Naive B cell (primary cell): ENCODE data around the gene TTC9B. TPM values are rescaled to one million over a fixed set of nuclear protein-coding genes. Genes with fewer than 3 reads are reported as not detected.
"Not testable (repeated sequence)": the region's sequence is repeated elsewhere in the genome, so short reads cannot be mapped to it uniquely, and the experiment has no call there.

ENCODE experiments used
- ATAC-seq, 2 donors: fragments of 150-1000 bp; cut with Tn5 transposase; 2 replicates each; pipeline ENCODE4 v1.10.0; 2021; ENCODE audit warnings: low read depth in 2 of 2, mild to moderate bottlenecking in 2 of 2, moderate library complexity in 2 of 2
- DNase-seq: peaks from one replicate; pipeline ENCODE4 v3.0.0; 2022
- H3K27ac Mint-ChIP-seq, 6 donors: one replicate each; pipeline ENCODE4 v1.8.0; 2020 to 2022; ENCODE audit warnings: mild to moderate bottlenecking in 6 of 6, mixed read lengths in 6 of 6, moderate library complexity in 5 of 6, inconsistent platforms in 2 of 6
- H3K27me3 Mint-ChIP-seq, 3 donors: one replicate each; pipeline ENCODE4 v1.8.0; 2021 to 2022; ENCODE audit warnings: mixed read lengths in 3 of 3, mild to moderate bottlenecking in 1 of 3
- H3K36me3 Mint-ChIP-seq, 2 donors: one replicate each; pipeline ENCODE4 v1.8.0; 2020 to 2022; ENCODE audit warnings: mixed read lengths in 2 of 2, inconsistent platforms in 1 of 2, mild to moderate bottlenecking in 1 of 2
- H3K4me1 Mint-ChIP-seq, 3 donors: one replicate each; pipeline ENCODE4 v1.8.0; 2020 to 2022; ENCODE audit warnings: mixed read lengths in 3 of 3, inconsistent platforms in 1 of 3, mild to moderate bottlenecking in 1 of 3, moderate library complexity in 1 of 3
- H3K4me3 Mint-ChIP-seq, 8 donors: one replicate each; pipeline ENCODE4 v1.8.0; 2020 to 2022; ENCODE audit warnings: mild to moderate bottlenecking in 8 of 8, mixed read lengths in 8 of 8, moderate library complexity in 8 of 8, inconsistent platforms in 2 of 8
- H3K9me3 Mint-ChIP-seq, 7 donors: one replicate each; pipeline ENCODE4 v1.8.0; 2020 to 2022; ENCODE audit warnings: mixed read lengths in 7 of 7, mild to moderate bottlenecking in 5 of 7, inconsistent platforms in 2 of 7, moderate library complexity in 1 of 7
- polyA plus RNA-seq, 6 donors: library from polyadenylated mRNA; unstranded; fragments of 300-500 nt; fragmentation: Illumina TruSeq; gene quantifications; one replicate each; pipeline ENCODE4 v1.2.3, GENCODE V29; 2021; ENCODE audit warnings: low read depth in 6 of 6

TTC9B gene
- polyA plus RNA-seq, 6 donors from 2014 or later = not detected

DNA sequence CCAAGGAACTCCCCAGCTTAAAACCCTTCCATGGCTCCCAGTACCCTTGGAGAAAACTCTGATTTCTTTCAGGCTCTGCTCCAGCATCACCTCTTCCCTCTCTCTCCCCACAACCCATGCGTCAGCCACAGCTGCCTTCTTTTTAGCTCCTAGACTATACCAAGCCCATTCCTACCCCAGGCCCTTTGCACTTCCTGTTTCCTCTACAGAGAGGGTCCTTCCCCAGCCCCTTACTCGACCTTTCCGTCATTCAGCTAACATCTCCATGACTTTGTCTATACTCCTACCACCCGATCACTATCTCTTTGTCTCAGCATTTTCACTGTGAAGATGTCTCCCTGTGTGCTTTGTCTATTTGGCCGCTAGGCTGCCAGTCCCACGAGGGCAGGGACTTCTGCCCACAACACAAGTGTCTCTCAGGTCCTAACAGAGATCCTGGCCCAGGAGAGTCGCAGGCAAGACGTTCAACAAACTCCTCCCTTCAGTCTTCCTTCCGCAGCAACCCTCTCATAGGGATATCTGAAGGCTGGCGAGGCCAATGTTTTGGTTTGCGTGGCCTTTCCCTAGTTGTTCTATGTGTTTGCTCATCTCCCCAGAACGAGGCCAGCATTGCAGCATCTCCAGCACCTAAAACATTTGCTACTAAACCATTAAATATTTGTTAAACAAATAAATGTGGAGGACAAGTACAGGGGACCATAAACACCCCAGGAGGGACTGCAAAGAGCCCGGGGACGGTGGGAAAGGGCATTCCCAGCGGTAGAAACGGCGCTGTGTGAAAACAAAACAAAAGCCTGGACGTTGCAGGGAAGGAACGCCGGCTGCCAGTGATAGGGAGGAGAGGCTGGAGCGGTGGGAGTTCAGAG lies 7.5 kb upstream of the TTC9B start:
- Mint-ChIP-seq H3K27ac (peak overlapping the region in 2 of 6 donors; percentile 56 to 89), H3K4me3 (peak overlapping the region in 7 of 8 donors; percentile 45 to 85 (median 66)), H3K27me3 (peaks cover 20 to 44% (median 39%) of the 10 kb centered on the region in 3 donors)

DNA sequence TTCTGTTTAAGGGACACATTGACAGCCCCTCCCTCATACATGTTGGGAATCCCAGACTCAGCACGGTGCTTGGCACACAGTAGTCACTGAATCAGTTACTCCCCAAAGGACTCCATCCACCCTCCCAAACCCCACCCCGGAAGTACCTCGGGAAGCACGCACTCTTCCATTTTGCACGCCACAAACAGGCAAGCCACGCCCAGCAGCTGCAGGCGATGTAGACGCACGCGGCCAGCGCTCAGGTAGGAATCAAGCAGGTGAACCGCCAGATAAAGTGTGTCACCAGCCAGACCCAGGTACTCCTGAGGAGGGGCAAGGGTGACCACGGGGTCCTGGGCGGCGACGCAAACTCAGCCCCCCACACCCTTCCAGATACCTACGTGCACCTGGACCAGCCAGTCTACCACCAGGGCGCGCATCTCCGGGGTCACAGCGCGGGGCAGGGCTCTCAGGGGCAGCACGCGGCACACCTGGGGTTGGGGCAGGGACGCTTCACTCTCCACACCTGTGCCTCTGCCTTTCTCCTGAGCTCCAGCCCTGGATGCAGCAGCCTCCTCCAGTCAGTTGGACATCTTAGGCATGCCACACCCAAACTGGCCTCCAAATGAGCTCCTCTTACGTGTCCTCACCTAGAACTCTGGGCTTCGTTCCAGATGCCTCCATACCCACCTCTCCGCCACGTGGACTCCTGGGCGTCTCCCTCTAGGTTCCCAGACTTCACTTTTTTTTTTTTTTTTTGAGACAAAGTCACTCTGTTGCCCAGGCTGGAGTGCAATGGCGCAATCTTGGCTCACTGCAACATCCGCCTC lies 6.4 kb upstream of the TTC9B start:
- DNase-seq (no peak), ATAC-seq (no peak)
- peaks cover 11 to 19% of the 10 kb centered on the region in 2 donors for H3K36me3 Mint-ChIP-seq
- peaks cover 4 to 13% (median 10%) of the 10 kb centered on the region in 7 donors for H3K9me3 Mint-ChIP-seq
- peaks cover 20 to 27% (median 25%) of the 10 kb centered on the region in 3 donors for H3K4me1 Mint-ChIP-seq
- H3K27ac Mint-ChIP-seq = no peak overlapping the region
- H3K27me3 Mint-ChIP-seq = peaks cover 27 to 52% (median 49%) of the 10 kb centered on the region in 3 donors
- H3K4me3 Mint-ChIP-seq = no peak overlapping the region

More for the DNA sequence above, 7.5 kb upstream of the TTC9B start:
- H3K36me3 Mint-ChIP-seq = peaks cover 11 to 19% of the 10 kb centered on the region in 2 donors
- ATAC-seq (no peak), DNase-seq (no peak)
- peaks cover 4 to 13% (median 10%) of the 10 kb centered on the region in 7 donors for H3K9me3 Mint-ChIP-seq
- H3K4me1 Mint-ChIP-seq = peaks cover 20 to 25% (median 24%) of the 10 kb centered on the region in 3 donors

DNA sequence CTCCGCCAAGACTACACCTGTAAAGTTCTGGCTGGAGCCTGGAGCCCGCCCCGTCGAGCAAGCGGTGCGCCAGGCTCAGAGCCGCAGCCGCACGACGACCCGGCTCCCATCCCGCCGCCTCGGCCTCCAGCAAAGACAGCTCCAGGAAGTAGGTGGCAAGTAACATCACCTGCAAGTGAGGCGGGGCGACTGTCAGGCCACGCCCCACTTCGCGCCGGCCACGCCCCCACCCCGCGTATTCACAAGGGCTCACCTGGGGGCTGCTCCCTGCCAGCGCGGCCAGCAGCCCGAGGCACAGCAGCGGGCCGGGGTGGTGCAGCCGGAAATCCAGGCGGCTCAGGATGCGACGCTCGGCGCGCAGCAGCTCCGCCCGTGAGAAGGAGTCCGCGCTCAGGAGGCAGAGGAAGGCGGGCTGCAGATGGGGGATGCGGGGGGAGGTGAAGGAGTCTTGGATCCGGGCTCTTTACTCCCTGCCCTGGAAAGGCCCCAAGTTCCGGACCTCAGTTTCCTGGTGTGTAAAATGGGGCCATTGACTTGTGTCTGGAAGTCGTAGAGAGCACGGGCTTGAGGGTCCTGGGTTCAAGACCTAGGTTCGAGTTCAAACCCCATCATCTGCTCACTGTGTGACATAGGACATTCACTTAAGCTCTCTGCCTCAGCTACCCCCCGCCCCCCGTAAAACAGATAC lies 5.1 kb upstream of the TTC9B start:
- no peak for ATAC-seq
- H3K4me3 Mint-ChIP-seq = no peak overlapping the region
- H3K27me3 Mint-ChIP-seq = peaks cover 34 to 62% (median 53%) of the 10 kb centered on the region in 3 donors

DNA sequence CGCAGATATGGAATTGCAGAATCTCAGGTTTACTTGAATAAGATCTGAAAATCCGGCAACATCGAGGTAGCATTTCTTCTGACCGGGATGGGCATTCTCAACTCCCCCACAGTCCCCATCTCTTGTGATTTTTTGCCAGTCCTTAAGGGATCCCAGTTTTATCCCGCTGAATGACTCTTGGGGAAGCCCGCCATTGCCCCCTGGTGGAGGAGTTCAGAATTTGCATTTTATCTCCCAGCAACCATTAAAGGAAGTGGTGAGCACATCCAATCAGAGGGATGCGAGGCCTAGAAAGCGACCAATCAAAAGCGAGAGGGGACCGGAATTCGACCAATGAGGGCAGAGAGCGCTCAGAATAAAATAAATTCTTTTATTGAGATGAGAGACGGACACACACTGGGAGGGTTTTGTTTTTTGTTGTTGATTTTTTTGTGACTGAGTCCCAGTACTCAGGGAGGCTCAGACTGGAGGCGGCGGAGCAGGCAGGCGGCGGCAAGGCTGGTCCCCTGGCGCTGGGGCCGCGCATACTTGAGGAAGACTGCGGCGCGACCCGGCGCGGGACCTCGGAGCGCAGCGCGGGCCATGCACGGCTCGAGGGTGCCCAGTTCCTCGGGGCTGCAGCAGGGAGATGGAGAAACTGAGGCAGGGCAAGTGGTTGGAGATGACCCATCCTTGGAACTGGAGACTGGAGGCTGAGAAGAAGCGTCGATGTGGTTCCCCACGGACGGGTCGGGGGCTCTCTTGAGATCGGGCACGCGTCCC lies 3.9 kb upstream of the TTC9B start:
- Mint-ChIP-seq H3K27me3 (peaks cover 35 to 69% (median 53%) of the 10 kb centered on the region in 3 donors), H3K4me3 (peak overlapping the region in 6 of 8 donors; percentile 2 to 63 (median 50)), H3K9me3 (peaks cover 5 to 13% (median 10%) of the 10 kb centered on the region in 7 donors), H3K4me1 (peaks cover 20 to 27% (median 23%) of the 10 kb centered on the region in 3 donors), H3K36me3 (peaks cover 11 to 19% of the 10 kb centered on the region in 2 donors), H3K27ac (peak overlapping the region in 4 of 6 donors; percentile 66 to 94 (median 90))
- ATAC-seq (peak; percentile 89 to 90), DNase-seq (peak; percentile 81)

More for the DNA sequence above, 5.1 kb upstream of the TTC9B start:
- H3K9me3 Mint-ChIP-seq = peaks cover 5 to 13% (median 10%) of the 10 kb centered on the region in 7 donors
- no peak for DNase-seq
- H3K27ac Mint-ChIP-seq = no peak overlapping the region
- H3K36me3 Mint-ChIP-seq = peaks cover 11 to 19% of the 10 kb centered on the region in 2 donors
- peaks cover 23 to 27% (median 24%) of the 10 kb centered on the region in 3 donors for H3K4me1 Mint-ChIP-seq

DNA sequence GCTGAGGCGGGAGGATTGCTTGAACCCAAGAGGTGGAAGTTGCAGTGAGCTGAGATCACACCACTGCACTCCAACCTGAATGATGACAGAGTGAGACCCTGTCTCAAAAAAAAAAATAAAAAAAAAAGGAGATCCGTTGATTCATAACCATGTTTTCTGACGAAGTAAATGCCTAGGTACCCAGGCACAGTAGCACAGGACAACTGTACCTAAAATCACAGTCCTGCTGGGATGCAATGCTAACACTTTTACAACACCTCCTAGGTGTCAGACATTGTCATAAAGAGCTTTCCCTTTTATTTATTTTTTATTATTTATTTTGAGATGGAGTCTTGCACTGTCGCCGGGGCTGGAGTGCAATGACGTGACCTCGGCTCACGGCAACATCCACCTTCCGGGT lies 2.5 kb upstream of the TTC9B start:
- no peak for ATAC-seq
- Mint-ChIP-seq H3K4me3 (no peak overlapping the region), H3K36me3 (peaks cover 9 to 23% of the 10 kb centered on the region in 2 donors), H3K4me1 (peaks cover 20 to 28% (median 27%) of the 10 kb centered on the region in 3 donors), H3K9me3 (peaks cover 5 to 11% (median 10%) of the 10 kb centered on the region in 7 donors), H3K27ac (no peak overlapping the region), H3K27me3 (peaks cover 40 to 67% (median 50%) of the 10 kb centered on the region in 3 donors)
- no peak for DNase-seq

DNA sequence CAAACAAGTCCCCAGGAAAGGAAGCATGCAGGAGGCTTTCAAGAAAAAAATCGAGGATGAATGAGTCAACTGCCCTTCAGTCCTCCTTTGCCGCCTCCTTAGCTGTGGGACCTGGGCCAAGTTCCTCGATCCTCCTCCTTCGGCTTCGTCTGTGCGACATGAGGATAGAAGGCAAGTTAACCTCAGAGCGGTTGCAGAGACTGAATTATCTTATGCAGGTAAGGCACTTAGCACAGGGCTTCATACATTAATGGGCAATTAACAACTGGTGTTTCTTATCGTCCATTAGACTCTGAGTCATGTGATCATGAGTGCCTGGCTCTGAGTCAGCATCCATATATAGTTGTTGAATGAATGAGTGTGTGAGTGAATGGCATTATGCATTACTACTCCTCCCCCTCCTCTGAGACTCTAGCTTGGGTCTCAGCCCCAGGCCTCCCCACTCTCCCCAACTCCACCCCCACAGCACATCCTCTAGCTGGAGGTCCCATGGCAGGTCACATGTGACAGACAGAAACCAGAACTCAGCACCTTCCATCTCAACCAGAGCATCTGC lies 1.6 kb upstream of the TTC9B start:
- DNase-seq (no peak), ATAC-seq (no peak)
- Mint-ChIP-seq H3K27ac (peak overlapping the region in 1 of 6 donors; percentile 14), H3K9me3 (peaks cover 3 to 7% (median 5%) of the 10 kb centered on the region in 7 donors), H3K4me3 (no peak overlapping the region), H3K27me3 (peaks cover 34 to 58% (median 41%) of the 10 kb centered on the region in 3 donors), H3K36me3 (peaks cover 5 to 17% of the 10 kb centered on the region in 2 donors), H3K4me1 (peaks cover 15 to 20% (median 20%) of the 10 kb centered on the region in 3 donors)

DNA sequence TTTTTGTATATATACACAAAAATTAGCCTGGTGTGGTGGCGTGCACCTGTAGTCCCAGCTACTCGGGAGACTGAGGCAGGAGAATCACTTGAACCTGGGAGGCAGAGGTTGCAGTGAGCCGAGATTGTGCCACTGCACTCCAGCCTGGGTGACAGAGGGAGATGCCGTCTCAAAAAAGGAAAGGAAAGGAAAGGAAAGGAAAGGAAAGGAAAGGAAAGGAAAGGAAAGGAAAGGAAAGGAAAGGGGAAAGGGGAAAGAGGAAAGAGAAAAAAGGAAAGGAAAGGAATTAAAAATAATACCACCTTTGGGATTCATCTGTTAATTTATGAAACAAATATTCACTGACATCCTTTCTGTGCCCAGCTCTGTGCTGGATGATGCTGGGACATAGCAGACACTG lies 845 bp upstream of the TTC9B start:
- DNase-seq, H3K4me3 Mint-ChIP-seq, H3K27ac Mint-ChIP-seq, ATAC-seq, H3K9me3 Mint-ChIP-seq: not testable (repeated sequence)
- peaks cover 5 to 17% of the 10 kb centered on the region in 2 donors for H3K36me3 Mint-ChIP-seq
- H3K4me1 Mint-ChIP-seq = peaks cover 15 to 20% (median 18%) of the 10 kb centered on the region in 3 donors
- peaks cover 34 to 50% (median 34%) of the 10 kb centered on the region in 3 donors for H3K27me3 Mint-ChIP-seq

DNA sequence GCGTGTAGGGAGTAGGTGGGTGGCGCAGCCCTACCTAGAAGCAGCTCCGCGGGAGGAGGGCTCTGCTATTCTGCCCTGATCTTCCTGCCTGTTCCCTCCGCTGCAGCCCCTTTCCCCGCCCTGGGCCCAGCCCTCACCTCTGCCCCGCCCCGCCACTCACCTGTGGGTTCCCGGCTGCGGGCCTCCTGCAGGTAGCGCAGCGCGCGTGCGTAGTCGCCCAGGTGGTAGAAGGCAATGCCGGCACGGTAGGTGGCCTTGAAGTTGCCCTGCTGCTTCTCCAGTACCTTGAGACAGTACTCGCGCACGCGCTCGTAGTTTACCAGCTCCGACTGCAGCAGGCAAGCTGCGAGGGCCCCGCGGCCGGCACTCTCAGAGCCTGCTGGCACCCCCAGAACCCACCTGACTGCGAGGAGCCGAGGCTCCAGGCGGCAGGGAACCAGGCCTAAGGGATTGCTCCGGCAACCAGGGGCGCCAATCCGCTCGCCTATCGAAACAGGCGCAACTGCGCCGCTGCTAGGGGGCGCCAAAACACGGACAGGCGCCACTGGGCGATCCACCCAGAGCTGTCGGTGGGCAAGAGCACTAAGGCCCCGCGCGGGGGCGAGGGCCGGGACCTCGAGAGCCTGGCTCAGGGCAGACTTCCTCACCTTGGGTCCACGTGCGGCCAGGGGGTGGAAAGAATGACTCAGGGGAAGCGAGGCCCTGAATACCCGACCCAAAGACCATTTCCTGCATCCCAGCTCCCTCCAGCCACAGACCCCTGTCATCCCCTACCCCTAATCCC lies 965 bp downstream of the TTC9B start:
- H3K36me3 Mint-ChIP-seq = peaks cover 5 to 20% of the 10 kb centered on the region in 2 donors
- H3K27me3 Mint-ChIP-seq = peaks cover 29 to 47% (median 34%) of the 10 kb centered on the region in 3 donors
- ATAC-seq (no peak), DNase-seq (no peak)
- no peak overlapping the region for H3K4me3 Mint-ChIP-seq
- peaks cover 14 to 20% (median 19%) of the 10 kb centered on the region in 3 donors for H3K4me1 Mint-ChIP-seq
- peaks cover 3 to 5% (median 5%) of the 10 kb centered on the region in 7 donors for H3K9me3 Mint-ChIP-seq
- H3K27ac Mint-ChIP-seq = peak overlapping the region in 2 of 6 donors; percentile 53 to 81

DNA sequence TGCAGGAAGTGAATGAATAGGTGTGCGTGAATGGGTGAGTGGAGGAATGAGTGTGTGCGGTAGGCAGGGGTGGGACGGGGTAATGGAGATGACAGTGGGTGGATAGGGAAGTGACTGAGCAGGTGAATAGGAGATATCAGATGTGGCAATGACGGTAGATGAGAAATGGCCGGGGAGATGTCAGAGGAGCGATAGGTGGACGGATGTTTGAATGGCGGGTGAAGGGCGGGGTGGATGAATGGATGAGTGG lies 1.5 kb downstream of the TTC9B start:
- no peak for DNase-seq
- Mint-ChIP-seq H3K27me3 (peaks cover 24 to 42% (median 28%) of the 10 kb centered on the region in 3 donors), H3K9me3 (peaks cover 0 to 2% (median 0%) of the 10 kb centered on the region in 7 donors), H3K36me3 (peaks cover 0 to 16% of the 10 kb centered on the region in 2 donors), H3K27ac (peak overlapping the region in 1 of 6 donors; percentile 53), H3K4me3 (peak overlapping the region in 1 of 8 donors; percentile 55), H3K4me1 (peaks cover 8 to 15% (median 14%) of the 10 kb centered on the region in 3 donors)
- ATAC-seq = no peak

DNA sequence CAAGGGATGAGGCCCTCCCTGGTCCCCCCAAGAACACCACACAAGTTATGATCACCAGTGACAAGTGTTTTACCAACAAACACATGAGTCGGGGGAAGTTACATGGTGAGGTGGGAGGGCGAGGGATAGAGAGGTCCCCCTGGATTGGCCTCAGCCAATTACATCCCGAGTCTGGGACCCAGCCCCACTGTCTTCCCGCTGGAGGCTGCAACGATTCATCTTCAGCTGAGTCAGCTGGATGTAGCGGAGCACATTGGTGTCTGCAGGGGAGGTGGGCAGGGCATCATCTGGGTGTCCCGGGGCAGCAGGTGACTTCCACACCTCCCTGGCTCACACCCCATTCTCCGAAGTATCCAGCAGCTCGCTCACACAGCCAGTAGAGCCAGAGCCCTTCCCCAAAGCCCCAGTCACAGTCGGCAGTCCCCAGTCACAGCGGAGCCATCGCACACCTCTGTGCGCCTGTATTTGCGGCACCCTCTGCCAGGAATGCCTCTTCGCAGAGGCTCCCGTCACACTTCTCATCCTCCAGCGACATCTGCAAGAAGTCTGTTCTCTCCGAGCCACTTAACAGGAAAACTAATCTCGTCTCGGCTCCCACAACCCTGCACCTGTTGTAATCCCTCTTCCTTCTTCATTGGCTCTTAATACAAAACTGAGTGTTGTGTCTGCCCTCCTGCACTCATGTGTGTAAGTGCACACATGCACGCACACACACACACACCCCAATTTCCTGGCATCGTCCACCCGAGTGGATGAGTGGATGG lies 2.0 kb downstream of the TTC9B start:
- peaks cover 8 to 15% (median 13%) of the 10 kb centered on the region in 3 donors for H3K4me1 Mint-ChIP-seq
- DNase-seq (no peak), ATAC-seq (no peak)
- H3K4me3 Mint-ChIP-seq = no peak overlapping the region
- H3K9me3 Mint-ChIP-seq = peaks cover 0 to 2% (median 0%) of the 10 kb centered on the region in 7 donors
- H3K27me3 Mint-ChIP-seq = peaks cover 21 to 41% (median 28%) of the 10 kb centered on the region in 3 donors
- peaks cover under 1 to 19% of the 10 kb centered on the region in 2 donors for H3K36me3 Mint-ChIP-seq
- no peak overlapping the region for H3K27ac Mint-ChIP-seq

DNA sequence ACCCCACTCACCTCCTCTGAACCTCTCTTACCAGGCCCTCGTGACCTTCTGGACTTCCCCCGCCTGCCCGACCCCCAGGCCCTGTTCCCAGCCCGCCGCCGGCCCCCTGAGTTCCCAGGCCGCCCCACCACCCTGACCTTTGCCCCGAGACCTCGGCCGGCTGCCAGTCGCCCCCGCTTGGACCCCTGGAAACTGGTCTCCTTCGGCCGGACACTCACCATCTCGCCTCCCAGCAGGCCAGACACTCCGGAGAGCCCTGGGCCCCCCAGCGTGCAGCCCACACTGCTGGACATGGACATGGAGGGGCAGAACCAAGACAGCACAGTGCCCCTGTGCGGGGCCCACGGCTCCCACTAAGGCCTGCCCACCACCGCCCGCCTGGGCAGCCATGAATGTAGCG lies 3.2 kb downstream of the TTC9B start:
- peaks cover 0 to 2% (median 0%) of the 10 kb centered on the region in 7 donors for H3K9me3 Mint-ChIP-seq
- ATAC-seq = no peak
- DNase-seq = no peak
- no peak overlapping the region for H3K27ac Mint-ChIP-seq
- no peak overlapping the region for H3K4me3 Mint-ChIP-seq
- peaks cover 16 to 35% (median 25%) of the 10 kb centered on the region in 3 donors for H3K27me3 Mint-ChIP-seq
- H3K36me3 Mint-ChIP-seq = peaks cover 6 to 24% of the 10 kb centered on the region in 2 donors
- H3K4me1 Mint-ChIP-seq = peaks cover 8 to 13% (median 12%) of the 10 kb centered on the region in 3 donors
